Endothelial cell of umbilical vein (primary cell): ENCODE results near the gene CAPNS2. TPM values are rescaled to one million over a fixed set of nuclear protein-coding genes. Genes with fewer than 3 reads are reported as not detected.

Experiments
- BruUV-seq: library from RNA; stranded (reverse); fragments of 400-500 nt; replicated peaks from 2 replicates; lab custom pipeline; 2021; lab: Mats Ljungman, UMichigan
- CTCF ChIA-PET: fragments of 300-600, 350-600 bp; sonication (Branson Sonifier 250); formaldehyde crosslinking; loops from one replicate; lab custom pipeline; 2021; ENCODE audit warnings: antibody characterized with exemption, inconsistent platforms; lab: Charles Lee
- POLR2A ChIA-PET: fragments of 300-600, 350-600 bp; sonication (Branson Sonifier 250); formaldehyde crosslinking; loops from one replicate; lab custom pipeline; 2021; ENCODE audit warnings: antibody characterized with exemption, inconsistent platforms; lab: Charles Lee
- DNase-seq: peaks from one replicate; pipeline ENCODE4 v3.0.0-alpha.2; 2011; ENCODE audit warnings: low read depth, low spot score
- FAIRE-seq: peaks from 2 replicates; lab custom pipeline; 2011; peaks lifted over from hg19 to GRCh38; lab: Jason Lieb, UNC
- H2AFZ ChIP-seq: 2 replicates; pipeline ENCODE4 v1.6.0; 2012; ENCODE audit warnings: low read depth, low read length, control low read depth, inconsistent platforms
- H3K27ac ChIP-seq: 2 replicates; pipeline ENCODE4 v1.5.1; 2011; ENCODE audit warnings: low read depth, mild to moderate bottlenecking, control low read depth, low read length, moderate library complexity; ENCODE audit not compliant: insufficient read depth
- H3K27me3 ChIP-seq, 2 experiments: 2 replicates each; pipeline versions ENCODE4 v1.6.0 to v1.6.1; 2011; ENCODE audit warnings: low read length in 2 of 2, mixed read lengths in 1 of 2; ENCODE audit not compliant: control insufficient read depth in 2 of 2, insufficient read depth in 2 of 2
- H3K36me3 ChIP-seq, 2 experiments: 2 replicates in 1 of 2; 3 replicates in 1 of 2; pipeline ENCODE4 v1.5.1; 2011; ENCODE audit warnings: low read length in 2 of 2, mild to moderate bottlenecking in 1 of 2, moderate library complexity in 1 of 2; ENCODE audit not compliant: control insufficient read depth in 2 of 2, insufficient read depth in 2 of 2; ENCODE audit errors: extremely low read depth in 1 of 2
- H3K4me1 ChIP-seq: 3 replicates; pipeline ENCODE4 v1.5.1; 2011; ENCODE audit warnings: mild to moderate bottlenecking, low read length; ENCODE audit not compliant: control insufficient read depth, insufficient read depth; ENCODE audit errors: extremely low read depth
- H3K4me2 ChIP-seq: 2 replicates; pipeline ENCODE4 v1.6.1; 2011; ENCODE audit warnings: low read length, control low read depth, mixed read lengths; ENCODE audit not compliant: insufficient read depth
- H3K4me3 ChIP-seq, 3 experiments: fragments of 200-600 bp in 1 of 3; sonication (generic), shearing (Covaris generic) in 1 of 3; replicated peaks in 1 of 3; 2 replicates each; pipeline ENCODE4 v1.5.1; 2011 to 2016; ENCODE audit warnings: control low read depth in 3 of 3, low read length in 3 of 3, mild to moderate bottlenecking in 2 of 3, inconsistent platforms in 1 of 3, low read depth in 1 of 3, moderate library complexity in 1 of 3; ENCODE audit not compliant: insufficient read depth in 1 of 3
- H3K79me2 ChIP-seq: 2 replicates; pipeline ENCODE4 v1.6.0; 2012; ENCODE audit warnings: low read length, inconsistent platforms; ENCODE audit not compliant: control insufficient read depth, insufficient read depth
- H3K9ac ChIP-seq: replicated peaks from 2 replicates; pipeline ENCODE3; 2011; ENCODE audit warnings: low read length, control low read depth; ENCODE audit not compliant: insufficient read depth; ENCODE audit errors: extremely low read depth
- H3K9me1 ChIP-seq: replicated peaks from 3 replicates; pipeline ENCODE4 v1.6.0; 2011; ENCODE audit warnings: mild to moderate bottlenecking, low read length; ENCODE audit not compliant: control insufficient read depth, insufficient read depth; ENCODE audit errors: extremely low read depth
- H3K9me3 ChIP-seq: replicated peaks from 2 replicates; pipeline ENCODE4 v1.5.1; 2012; ENCODE audit warnings: low read length, inconsistent platforms; ENCODE audit not compliant: control insufficient read depth, insufficient read depth
- H4K20me1 ChIP-seq: replicated peaks from 2 replicates; pipeline ENCODE3; 2011; ENCODE audit warnings: mild to moderate bottlenecking, low read length; ENCODE audit not compliant: control insufficient read depth, insufficient read depth; ENCODE audit errors: extremely low read depth
- CTCF ChIP-seq, 2 donors: IDR thresholded peaks; 1 replicate in 1 of 2; 2 replicates in 1 of 2; pipeline ENCODE4 v1.5.1; 2011; ENCODE audit warnings: low read length in 2 of 2, mild to moderate bottlenecking in 2 of 2, moderate library complexity in 2 of 2, control low read depth in 1 of 2, inconsistent platforms in 1 of 2, low read depth in 1 of 2; ENCODE audit not compliant: insufficient read depth in 1 of 2; ENCODE audit errors: extremely low read depth in 1 of 2
- FOS ChIP-seq: IDR thresholded peaks from 2 replicates; pipeline ENCODE4 v1.6.1; 2011; ENCODE audit warnings: mild to moderate bottlenecking, low read length, moderate library complexity, borderline replicate concordance; ENCODE audit not compliant: insufficient read depth
- GATA2 ChIP-seq: IDR thresholded peaks from 2 replicates; pipeline ENCODE4 v1.7.0; 2011; ENCODE audit warnings: low read depth, mild to moderate bottlenecking, moderate library complexity, mixed read lengths, low read length; ENCODE audit not compliant: insufficient read length, insufficient read depth
- JUN ChIP-seq: IDR thresholded peaks from 2 replicates; pipeline ENCODE4 v1.6.1; 2011; ENCODE audit warnings: borderline replicate concordance, low read depth; ENCODE audit not compliant: insufficient read length, insufficient read depth
- POLR2AphosphoS5 ChIP-seq: IDR thresholded peaks from 2 replicates; pipeline ENCODE4 v1.6.1; 2012; ENCODE audit warnings: low read depth, mild to moderate bottlenecking, control low read depth, low read length, moderate library complexity; ENCODE audit not compliant: insufficient read depth
- dilution Hi-C: fragments of 300-500 bp; cut with MboI; formaldehyde crosslinking; loops from one replicate; pipeline ENCODE4 v1.15.0; 2019; ENCODE audit warnings: low sequenced_read_pairs; ENCODE audit not compliant: extremely low pct_ligation_motif_present
- intact Hi-C: fragments of 100-400 bp; cut with micrococcal nuclease; formaldehyde crosslinking; loops from one replicate; pipeline ENCODE4 v1.10.0; 2022
- polyA plus RNA-seq, 4 experiments: library from polyadenylated mRNA; depleted of rRNA in 3 of 4; stranded (reverse) in 3 of 4; unstranded in 1 of 4; fragments of >200 nt; gene quantifications; 2 replicates each; pipeline versions ENCODE4 v1.2.1 to v1.2.3, GENCODE V29; 2011 to 2012; ENCODE audit warnings: missing spikeins in 1 of 4
- total RNA-seq: library from RNA; stranded (reverse); gene quantifications from 2 replicates; pipeline ENCODE4 v1.2.3, GENCODE V29; 2021
- TF ChIP-seq, protein P1 (sequence below): IDR thresholded peaks from 2 replicates; pipeline ENCODE4 v1.6.1; 2011; ENCODE audit not compliant: insufficient read depth, insufficient read length

The CAPNS2 gene
- total and polyA plus RNA-seq, 2 donors (not counting 3 experiments of a cell fraction or from before 2014, with no cell fraction given), result 1.4 to 3.2 TPM

DNA sequence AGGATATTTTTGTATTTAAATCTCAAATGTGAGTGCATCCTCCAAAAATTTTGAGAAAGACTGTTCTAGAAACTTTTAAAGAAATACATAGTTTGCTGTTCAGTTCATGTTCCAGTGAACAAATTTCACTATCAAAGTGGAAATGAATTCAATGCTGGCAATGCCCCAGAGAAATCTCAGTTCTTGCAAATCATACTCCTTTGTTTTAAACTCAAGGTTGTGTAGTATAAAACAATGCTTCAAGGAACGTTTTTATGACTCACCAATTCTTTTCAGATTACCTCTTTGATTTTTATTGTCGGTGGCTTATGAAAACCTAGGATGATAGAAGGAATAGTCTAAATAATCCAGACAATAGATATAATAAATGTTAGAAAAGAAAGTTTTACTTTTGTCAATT is 40.0 kb upstream of the CAPNS2 start:
- BruUV-seq, result no TSS peak
- intact Hi-C loops (loop anchor here (1.0 to 2.0 kb wide), 3 partner anchors 16 to 26 kb away; no protein-coding TSS in a partner anchor), dilution Hi-C loops (no loop called here)
- no peak for TF ChIP-seq POLR2AphosphoS5
- TF ChIP-seq FOS, result peak; percentile 65
- TF ChIP-seq CTCF (IDR thresholded peaks at IDR 0.05; ENCODE audit: extremely low read depth in 1 of 2, insufficient read depth in 1 of 2, low read depth in 1 of 2, low read length in 2 of 2), result no peak
- TF ChIP-seq GATA2, result no peak
- peak; percentile 86 for TF ChIP-seq JUN
- TF ChIP-seq, protein P1, sequence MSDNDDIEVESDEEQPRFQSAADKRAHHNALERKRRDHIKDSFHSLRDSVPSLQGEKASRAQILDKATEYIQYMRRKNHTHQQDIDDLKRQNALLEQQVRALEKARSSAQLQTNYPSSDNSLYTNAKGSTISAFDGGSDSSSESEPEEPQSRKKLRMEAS, result no peak
- peaks cover 9% of the 10 kb centered on the region for H3K79me2 ChIP-seq
- peak overlapping the region; percentile 85 for H3K27ac ChIP-seq
- H3K4me2 ChIP-seq, result peak overlapping the region; percentile 76
- peaks cover 5 to 17% of the 10 kb centered on the region in 2 experiments for H3K36me3 ChIP-seq
- CTCF ChIA-PET, result interaction anchor here (0.8 to 5.4 kb wide), 5 partner anchors 13 to 62 kb away, joined by 3 to 29 read pairs (median 4); no protein-coding TSS in a partner anchor
- peak overlapping the region; percentile 57 for H3K9ac ChIP-seq
- peak overlapping the region in 1 of 3 experiments; percentile 17 for H3K4me3 ChIP-seq
- H2AFZ ChIP-seq, result no peak overlapping the region
- peak; percentile 66 for FAIRE-seq
- H3K9me3 ChIP-seq, result no peaks in the 10 kb centered on the region
- peaks cover 38% of the 10 kb centered on the region for H3K4me1 ChIP-seq
- POLR2A ChIA-PET, result no interaction called here
- H3K9me1 ChIP-seq, result peaks cover 2% of the 10 kb centered on the region
- no peaks in the 10 kb centered on the region for H3K27me3 ChIP-seq
- DNase-seq, result peak; percentile 87
- no peaks in the 10 kb centered on the region for H4K20me1 ChIP-seq
